Measurements from ENCODE around the gene CCR4.
"Not testable (repeated sequence)": the region's sequence is repeated elsewhere in the genome, so short reads cannot be mapped to it uniquely, and the experiment has no call there.

CCR4 gene

GRCh38 chr3:32951410-32951811 is at the start of gene CCR4:
CCR4 (plus strand) TSS chr3:32951644; CDS start chr3:32953423, 1,779 bp downstream.
- no peaks in the 10 kb centered on the region for H3K4me1 ChIP-seq (ENCODE audit: control insufficient read depth, insufficient read depth, low read length, unreplicated experiment)
- H2AFZ ChIP-seq (ENCODE audit: low read length, unreplicated experiment), result no peak within 1 kb of the TSS
- no peaks in the 10 kb centered on the region for H3K27me3 ChIP-seq (ENCODE audit: insufficient read depth, low read length)
- no peaks in the 10 kb centered on the region for H3K79me2 ChIP-seq (ENCODE audit: control insufficient read depth, insufficient read depth, low read length, unreplicated experiment)
- no peak within 1 kb of the TSS for H3K4me3 ChIP-seq (ENCODE audit: low read depth, low read length)
- no peaks in the 10 kb centered on the region for H3K36me3 ChIP-seq (ENCODE audit: insufficient read depth, low read length)
- H3K27ac ChIP-seq (ENCODE audit: low read depth, low read length), result no peak within 1 kb of the TSS

GRCh38 chr3:32902887-32903371 is 48.5 kb upstream of the CCR4 start:
- not testable (repeated sequence) for H3K4me1 ChIP-seq (ENCODE audit: control insufficient read depth, insufficient read depth, low read length, unreplicated experiment); H3K36me3 ChIP-seq (ENCODE audit: insufficient read depth, low read length); H3K79me2 ChIP-seq (ENCODE audit: control insufficient read depth, insufficient read depth, low read length, unreplicated experiment); H2AFZ ChIP-seq (ENCODE audit: low read length, unreplicated experiment); H3K27ac ChIP-seq (ENCODE audit: low read depth, low read length)
- Histone ChIP-seq H3K27me3 (ENCODE audit: insufficient read depth, low read length) (peaks cover 32% of the 10 kb centered on the region), H3K4me3 (ENCODE audit: low read depth, low read length) (peak overlapping the region; percentile 60)

- no peak overlapping the region for H2AFZ ChIP-seq (ENCODE audit: low read length, unreplicated experiment)
- H3K36me3 ChIP-seq (ENCODE audit: insufficient read depth, low read length), result no peaks in the 10 kb centered on the region
- no peaks in the 10 kb centered on the region for H3K4me1 ChIP-seq (ENCODE audit: control insufficient read depth, insufficient read depth, low read length, unreplicated experiment)
- no peak overlapping the region for H3K4me3 ChIP-seq (ENCODE audit: low read depth, low read length)
- peaks cover 23% of the 10 kb centered on the region; the same call in 1 of the 2 replicates for H3K27me3 ChIP-seq (ENCODE audit: insufficient read depth, low read length)
- H3K79me2 ChIP-seq (ENCODE audit: control insufficient read depth, insufficient read depth, low read length, unreplicated experiment), result no peaks in the 10 kb centered on the region
- H3K27ac ChIP-seq (ENCODE audit: low read depth, low read length), result no peak overlapping the region
Observed at GRCh38 chr3:32903953-32904352, 47.5 kb upstream of the CCR4 start.

GRCh38 chr3:32909999-32910398 is 41.4 kb upstream of the CCR4 start:
- Histone ChIP-seq H3K27me3 (ENCODE audit: insufficient read depth, low read length) (no peaks in the 10 kb centered on the region), H3K27ac (ENCODE audit: low read depth, low read length) (no peak overlapping the region), H2AFZ (ENCODE audit: low read length, unreplicated experiment) (no peak overlapping the region), H3K4me3 (ENCODE audit: low read depth, low read length) (no peak overlapping the region), H3K79me2 (ENCODE audit: control insufficient read depth, insufficient read depth, low read length, unreplicated experiment) (no peaks in the 10 kb centered on the region), H3K4me1 (ENCODE audit: control insufficient read depth, insufficient read depth, low read length, unreplicated experiment) (peaks cover 5% of the 10 kb centered on the region), H3K36me3 (ENCODE audit: insufficient read depth, low read length) (no peaks in the 10 kb centered on the region)

- no peaks in the 10 kb centered on the region for H3K27me3 ChIP-seq (ENCODE audit: insufficient read depth, low read length)
- no peaks in the 10 kb centered on the region for H3K36me3 ChIP-seq (ENCODE audit: insufficient read depth, low read length)
- peaks cover 5% of the 10 kb centered on the region for H3K4me1 ChIP-seq (ENCODE audit: control insufficient read depth, insufficient read depth, low read length, unreplicated experiment)
- H3K4me3 ChIP-seq (ENCODE audit: low read depth, low read length), result no peak overlapping the region
- no peak overlapping the region for H3K27ac ChIP-seq (ENCODE audit: low read depth, low read length)
- H3K79me2 ChIP-seq (ENCODE audit: control insufficient read depth, insufficient read depth, low read length, unreplicated experiment), result no peaks in the 10 kb centered on the region
- no peak overlapping the region for H2AFZ ChIP-seq (ENCODE audit: low read length, unreplicated experiment)
Observed at GRCh38 chr3:32910954-32911353, 40.5 kb upstream of the CCR4 start.

- no peak overlapping the region for H3K4me3 ChIP-seq (ENCODE audit: low read depth, low read length)
- no peaks in the 10 kb centered on the region for H3K27me3 ChIP-seq (ENCODE audit: insufficient read depth, low read length)
Observed at GRCh38 chr3:32912046-32912445, 39.4 kb upstream of the CCR4 start.

GRCh38 chr3:32913790-32914446 is 37.5 kb upstream of the CCR4 start:
- 0 out of 2 replicates have a peak, but pooled peaks cover 3% of the 10 kb centered on the region for H3K27me3 ChIP-seq (ENCODE audit: insufficient read depth, low read length)
- peaks cover 5% of the 10 kb centered on the region for H3K4me1 ChIP-seq (ENCODE audit: control insufficient read depth, insufficient read depth, low read length, unreplicated experiment)
- H3K79me2 ChIP-seq (ENCODE audit: control insufficient read depth, insufficient read depth, low read length, unreplicated experiment), result no peaks in the 10 kb centered on the region
- H3K4me3 ChIP-seq (ENCODE audit: low read depth, low read length), result no peak overlapping the region
- H2AFZ ChIP-seq (ENCODE audit: low read length, unreplicated experiment), result peak overlapping the region; percentile 69
- no peak overlapping the region for H3K27ac ChIP-seq (ENCODE audit: low read depth, low read length)
- no peaks in the 10 kb centered on the region for H3K36me3 ChIP-seq (ENCODE audit: insufficient read depth, low read length)

More at GRCh38 chr3:32912046-32912445, 39.4 kb upstream of the CCR4 start:
- Histone ChIP-seq H3K4me1 (ENCODE audit: control insufficient read depth, insufficient read depth, low read length, unreplicated experiment) (peaks cover 5% of the 10 kb centered on the region), H2AFZ (ENCODE audit: low read length, unreplicated experiment) (no peak overlapping the region), H3K36me3 (ENCODE audit: insufficient read depth, low read length) (no peaks in the 10 kb centered on the region), H3K27ac (ENCODE audit: low read depth, low read length) (no peak overlapping the region), H3K79me2 (ENCODE audit: control insufficient read depth, insufficient read depth, low read length, unreplicated experiment) (no peaks in the 10 kb centered on the region)

GRCh38 chr3:32919920-32920319 is 31.5 kb upstream of the CCR4 start:
- 0 out of 2 replicates have a peak, but pooled peaks cover 4% of the 10 kb centered on the region for H3K27me3 ChIP-seq (ENCODE audit: insufficient read depth, low read length)
- no peak overlapping the region for H3K4me3 ChIP-seq (ENCODE audit: low read depth, low read length)
- H3K36me3 ChIP-seq (ENCODE audit: insufficient read depth, low read length), result no peaks in the 10 kb centered on the region
- no peak overlapping the region for H3K27ac ChIP-seq (ENCODE audit: low read depth, low read length)
- H3K4me1 ChIP-seq (ENCODE audit: control insufficient read depth, insufficient read depth, low read length, unreplicated experiment), result no peaks in the 10 kb centered on the region
- H3K79me2 ChIP-seq (ENCODE audit: control insufficient read depth, insufficient read depth, low read length, unreplicated experiment), result no peaks in the 10 kb centered on the region
- no peak overlapping the region for H2AFZ ChIP-seq (ENCODE audit: low read length, unreplicated experiment)

- Histone ChIP-seq H3K27ac (ENCODE audit: low read depth, low read length) (no peak overlapping the region), H3K27me3 (ENCODE audit: insufficient read depth, low read length) (peaks cover 11% of the 10 kb centered on the region; the same call in 1 of the 2 replicates), H3K4me3 (ENCODE audit: low read depth, low read length) (no peak overlapping the region), H3K4me1 (ENCODE audit: control insufficient read depth, insufficient read depth, low read length, unreplicated experiment) (no peaks in the 10 kb centered on the region), H3K79me2 (ENCODE audit: control insufficient read depth, insufficient read depth, low read length, unreplicated experiment) (no peaks in the 10 kb centered on the region), H3K36me3 (ENCODE audit: insufficient read depth, low read length) (no peaks in the 10 kb centered on the region), H2AFZ (ENCODE audit: low read length, unreplicated experiment) (no peak overlapping the region)
Observed at GRCh38 chr3:32922078-32922477, 29.4 kb upstream of the CCR4 start.

- Histone ChIP-seq H3K27me3 (ENCODE audit: insufficient read depth, low read length) (peaks cover 7% of the 10 kb centered on the region; the same call in 1 of the 2 replicates), H2AFZ (ENCODE audit: low read length, unreplicated experiment) (no peak overlapping the region), H3K27ac (ENCODE audit: low read depth, low read length) (no peak overlapping the region), H3K4me3 (ENCODE audit: low read depth, low read length) (no peak overlapping the region), H3K4me1 (ENCODE audit: control insufficient read depth, insufficient read depth, low read length, unreplicated experiment) (no peaks in the 10 kb centered on the region), H3K79me2 (ENCODE audit: control insufficient read depth, insufficient read depth, low read length, unreplicated experiment) (no peaks in the 10 kb centered on the region), H3K36me3 (ENCODE audit: insufficient read depth, low read length) (no peaks in the 10 kb centered on the region)
Observed at GRCh38 chr3:32930161-32930560, 21.3 kb upstream of the CCR4 start.

- not testable (repeated sequence) for H3K79me2 ChIP-seq (ENCODE audit: control insufficient read depth, insufficient read depth, low read length, unreplicated experiment)
Observed at GRCh38 chr3:32931273-32931672, 20.2 kb upstream of the CCR4 start.

More at GRCh38 chr3:32931273-32931672, 20.2 kb upstream of the CCR4 start:
- not testable (repeated sequence) for H3K36me3 ChIP-seq (ENCODE audit: insufficient read depth, low read length); H3K27me3 ChIP-seq (ENCODE audit: insufficient read depth, low read length); H3K27ac ChIP-seq (ENCODE audit: low read depth, low read length); H2AFZ ChIP-seq (ENCODE audit: low read length, unreplicated experiment); H3K4me1 ChIP-seq (ENCODE audit: control insufficient read depth, insufficient read depth, low read length, unreplicated experiment); H3K4me3 ChIP-seq (ENCODE audit: low read depth, low read length)
